ENCODE data around the gene PRDM16. TPM values are rescaled to one million over a fixed set of nuclear protein-coding genes. Genes with fewer than 3 reads are reported as not detected.

Gene PRDM16
- total RNA-seq, 1 experiment from 2014 or later: 0.04 TPM

DNA sequence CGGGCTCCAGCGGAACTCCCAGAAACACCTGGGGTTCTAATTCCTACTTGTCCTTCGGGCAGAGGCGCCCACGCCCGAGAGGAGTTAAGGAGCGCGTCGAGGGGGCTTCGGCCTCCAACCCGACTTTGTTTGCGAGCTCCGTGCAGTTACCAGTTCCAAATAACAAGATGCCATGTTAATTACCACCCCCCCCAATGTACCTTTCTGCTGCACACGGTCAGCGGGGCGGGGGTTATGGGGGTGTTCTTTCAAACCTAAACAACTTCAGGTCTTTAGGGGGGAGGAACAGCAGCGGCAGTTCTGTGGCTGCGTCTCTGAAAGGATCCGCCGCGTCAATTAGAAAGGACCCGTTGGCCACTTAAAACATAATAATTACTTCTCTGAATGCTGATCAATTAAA lies 114.8 kb downstream of the PRDM16 start:
- intact Hi-C loops (cut with micrococcal nuclease): no loop called here
- no peaks in the 10 kb centered on the region for H3K9me2 ChIP-seq (replicated peaks; ENCODE audit: low read length)
- H4K20me1 ChIP-seq (ENCODE audit: low read length): no peaks in the 10 kb centered on the region
- H2AFZ ChIP-seq (ENCODE audit: low read length): no peak overlapping the region
- H3K27me3 ChIP-seq (ENCODE audit: low read length): peaks cover 33% of the 10 kb centered on the region
- CTCF ChIA-PET: no interaction called here
- no peaks in the 10 kb centered on the region for H3K36me3 ChIP-seq (ENCODE audit: low read depth, low read length)
- TF ChIP-seq, protein P1, sequence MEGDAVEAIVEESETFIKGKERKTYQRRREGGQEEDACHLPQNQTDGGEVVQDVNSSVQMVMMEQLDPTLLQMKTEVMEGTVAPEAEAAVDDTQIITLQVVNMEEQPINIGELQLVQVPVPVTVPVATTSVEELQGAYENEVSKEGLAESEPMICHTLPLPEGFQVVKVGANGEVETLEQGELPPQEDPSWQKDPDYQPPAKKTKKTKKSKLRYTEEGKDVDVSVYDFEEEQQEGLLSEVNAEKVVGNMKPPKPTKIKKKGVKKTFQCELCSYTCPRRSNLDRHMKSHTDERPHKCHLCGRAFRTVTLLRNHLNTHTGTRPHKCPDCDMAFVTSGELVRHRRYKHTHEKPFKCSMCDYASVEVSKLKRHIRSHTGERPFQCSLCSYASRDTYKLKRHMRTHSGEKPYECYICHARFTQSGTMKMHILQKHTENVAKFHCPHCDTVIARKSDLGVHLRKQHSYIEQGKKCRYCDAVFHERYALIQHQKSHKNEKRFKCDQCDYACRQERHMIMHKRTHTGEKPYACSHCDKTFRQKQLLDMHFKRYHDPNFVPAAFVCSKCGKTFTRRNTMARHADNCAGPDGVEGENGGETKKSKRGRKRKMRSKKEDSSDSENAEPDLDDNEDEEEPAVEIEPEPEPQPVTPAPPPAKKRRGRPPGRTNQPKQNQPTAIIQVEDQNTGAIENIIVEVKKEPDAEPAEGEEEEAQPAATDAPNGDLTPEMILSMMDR (conservative IDR thresholded peaks at IDR 0.05; ENCODE audit: low read depth, low read length): no peak
- TF ChIP-seq EZH2phosphoT487 (IDR thresholded peaks at IDR 0.05; ENCODE audit: borderline replicate concordance, low read length) (no peak), EZH2 (IDR thresholded peaks at IDR 0.05; ENCODE audit: low read length, unreplicated experiment) (no peak)
- peaks cover 14% of the 10 kb centered on the region; the same call in 1 of the 2 replicates for H3K9me3 ChIP-seq (ENCODE audit: low read length)
- H3K4me2 ChIP-seq (ENCODE audit: low read length): no peak overlapping the region
- DNase-seq: no peak
- H3K79me2 ChIP-seq (ENCODE audit: low read length): no peaks in the 10 kb centered on the region
- no peak overlapping the region for H3K4me3 ChIP-seq (ENCODE audit: low read length)
- POLR2A ChIA-PET (ENCODE audit: unreplicated experiment): no interaction called here
- peaks cover 12% of the 10 kb centered on the region for H3F3A ChIP-seq (ENCODE audit: low read length, unreplicated experiment)
- ATAC-seq: no peak
- BruUV-seq (replicated peaks): no TSS peak
- H3K27ac ChIP-seq (ENCODE audit: low read length): no peak overlapping the region
- no peak overlapping the region for H3K9ac ChIP-seq (ENCODE audit: low read length)
- no peaks in the 10 kb centered on the region for H3K4me1 ChIP-seq (ENCODE audit: insufficient read depth, low read length)

DNA sequence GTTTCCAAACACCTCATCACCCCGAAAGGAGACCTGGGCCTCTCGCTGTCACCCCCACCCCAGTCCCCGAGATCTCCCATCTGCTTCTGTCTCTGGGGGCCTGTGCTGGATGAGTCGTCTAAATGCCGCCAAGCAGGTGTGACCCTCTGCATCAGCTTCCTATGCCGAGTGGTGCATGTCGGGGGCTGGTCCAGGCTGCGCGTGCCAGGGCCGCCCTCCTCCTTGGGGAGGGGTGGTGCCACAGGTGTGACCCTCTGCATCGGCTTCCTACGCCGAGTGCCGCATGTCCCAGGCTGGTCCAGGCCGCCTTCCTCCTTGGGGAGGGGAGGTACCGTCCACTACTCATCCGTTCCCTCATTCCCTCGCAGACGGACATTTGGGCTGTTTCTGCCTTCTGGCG lies 115.7 kb downstream of the PRDM16 start:
- BruUV-seq (replicated peaks): no TSS peak
- ATAC-seq (no peak), DNase-seq (no peak)
- Histone ChIP-seq H3K27me3 (ENCODE audit: low read length) (peaks cover 37% of the 10 kb centered on the region), H2AFZ (ENCODE audit: low read length) (no peak overlapping the region), H3K79me2 (ENCODE audit: low read length) (no peaks in the 10 kb centered on the region), H3K27ac (ENCODE audit: low read length) (no peak overlapping the region), H3K36me3 (ENCODE audit: low read depth, low read length) (no peaks in the 10 kb centered on the region), H3K4me3 (ENCODE audit: low read length) (no peak overlapping the region), H3F3A (ENCODE audit: low read length, unreplicated experiment) (peaks cover 12% of the 10 kb centered on the region), H3K9ac (ENCODE audit: low read length) (no peak overlapping the region), H3K9me2 (replicated peaks; ENCODE audit: low read length) (no peaks in the 10 kb centered on the region), H3K4me1 (ENCODE audit: insufficient read depth, low read length) (no peaks in the 10 kb centered on the region), H3K4me2 (ENCODE audit: low read length) (no peak overlapping the region), H4K20me1 (ENCODE audit: low read length) (no peaks in the 10 kb centered on the region), H3K9me3 (ENCODE audit: low read length) (peaks cover 14% of the 10 kb centered on the region; the same call in 1 of the 2 replicates)
- POLR2A ChIA-PET (ENCODE audit: unreplicated experiment): no interaction called here
- intact Hi-C loops (cut with micrococcal nuclease): no loop called here
- TF ChIP-seq EZH2phosphoT487 (IDR thresholded peaks at IDR 0.05; ENCODE audit: borderline replicate concordance, low read length) (no peak), EZH2 (IDR thresholded peaks at IDR 0.05; ENCODE audit: low read length, unreplicated experiment) (no peak)
- TF ChIP-seq, protein P1 (conservative IDR thresholded peaks at IDR 0.05; ENCODE audit: low read depth, low read length): no peak
- CTCF ChIA-PET: no interaction called here

DNA sequence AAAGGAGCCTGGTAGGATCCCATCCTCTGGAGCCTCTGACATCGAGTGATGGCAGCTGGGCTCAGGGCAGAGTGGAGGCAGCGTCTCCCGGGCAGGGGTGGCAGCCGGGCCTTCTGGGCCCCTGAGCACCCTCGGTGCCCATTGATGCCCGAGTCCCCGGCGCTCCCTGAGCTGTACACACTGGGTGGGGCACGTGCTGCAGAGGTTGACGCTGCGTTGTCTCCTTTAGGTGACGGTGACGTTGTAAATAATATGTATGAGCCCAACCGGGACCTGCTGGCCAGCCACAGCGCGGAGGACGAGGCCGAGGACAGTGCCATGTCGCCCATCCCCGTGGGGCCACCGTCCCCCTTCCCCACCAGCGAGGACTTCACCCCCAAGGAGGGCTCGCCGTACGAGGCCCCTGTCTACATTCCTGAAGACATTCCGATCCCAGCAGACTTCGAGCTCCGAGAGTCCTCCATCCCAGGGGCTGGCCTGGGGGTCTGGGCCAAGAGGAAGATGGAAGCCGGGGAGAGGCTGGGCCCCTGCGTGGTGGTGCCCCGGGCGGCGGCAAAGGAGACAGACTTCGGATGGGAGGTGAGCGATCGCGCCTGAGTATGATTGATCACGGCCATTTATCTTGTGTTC lies 117.0 kb downstream of the PRDM16 start:
- no TSS peak for BruUV-seq (replicated peaks)
- H3K9me3 ChIP-seq (ENCODE audit: low read length): peaks cover 10% of the 10 kb centered on the region; the same call in 1 of the 2 replicates

More for the DNA sequence above, 117.0 kb downstream of the PRDM16 start:
- Histone ChIP-seq H3K9me2 (replicated peaks; ENCODE audit: low read length) (no peaks in the 10 kb centered on the region), H3K27ac (ENCODE audit: low read length) (no peak overlapping the region), H3K4me1 (ENCODE audit: insufficient read depth, low read length) (no peaks in the 10 kb centered on the region), H3K27me3 (ENCODE audit: low read length) (peaks cover 51% of the 10 kb centered on the region), H3K36me3 (ENCODE audit: low read depth, low read length) (no peaks in the 10 kb centered on the region), H3K4me2 (ENCODE audit: low read length) (no peak overlapping the region), H3K4me3 (ENCODE audit: low read length) (no peak overlapping the region), H4K20me1 (ENCODE audit: low read length) (no peaks in the 10 kb centered on the region), H3F3A (ENCODE audit: low read length, unreplicated experiment) (peaks cover 9% of the 10 kb centered on the region), H3K9ac (ENCODE audit: low read length) (no peak overlapping the region), H3K79me2 (ENCODE audit: low read length) (no peaks in the 10 kb centered on the region), H2AFZ (ENCODE audit: low read length) (no peak overlapping the region)
- intact Hi-C loops (cut with micrococcal nuclease): no loop called here
- DNase-seq (no peak), ATAC-seq (no peak)
- ChIA-PET CTCF (no interaction called here), POLR2A (ENCODE audit: unreplicated experiment) (no interaction called here)
- TF ChIP-seq EZH2 (IDR thresholded peaks at IDR 0.05; ENCODE audit: low read length, unreplicated experiment) (no peak), EZH2phosphoT487 (IDR thresholded peaks at IDR 0.05; ENCODE audit: borderline replicate concordance, low read length) (no peak)
- TF ChIP-seq, protein P1 (conservative IDR thresholded peaks at IDR 0.05; ENCODE audit: low read depth, low read length): no peak
